ENCODE measurements around the gene BIRC6.

Gene BIRC6

GRCh38 chr2:32491346-32491745 lies 134.5 kb downstream of the BIRC6 start:
- no peak for TF ChIP-seq CTCF (IDR thresholded peaks at IDR 0.05; ENCODE audit: extremely low read depth, missing control alignments)
- DNase-seq (ENCODE audit: low spot score) = no peak

GRCh38 chr2:32495139-32495538 lies 138.3 kb downstream of the BIRC6 start:
- no peak for DNase-seq (ENCODE audit: low spot score)
- no peak for TF ChIP-seq CTCF (IDR thresholded peaks at IDR 0.05; ENCODE audit: extremely low read depth, missing control alignments)

GRCh38 chr2:32496662-32497061 lies 139.8 kb downstream of the BIRC6 start:
- no peak for DNase-seq (ENCODE audit: low spot score)
- TF ChIP-seq CTCF (IDR thresholded peaks at IDR 0.05; ENCODE audit: extremely low read depth, missing control alignments) = no peak

GRCh38 chr2:32498306-32498705 lies 141.5 kb downstream of the BIRC6 start:
- DNase-seq (ENCODE audit: low spot score) = no peak
- TF ChIP-seq CTCF (IDR thresholded peaks at IDR 0.05; ENCODE audit: extremely low read depth, missing control alignments) = no peak

- no peak for DNase-seq (ENCODE audit: low spot score)
- no peak for TF ChIP-seq CTCF (IDR thresholded peaks at IDR 0.05; ENCODE audit: extremely low read depth, missing control alignments)
Observed at GRCh38 chr2:32502941-32503340, 146.1 kb downstream of the BIRC6 start.

GRCh38 chr2:32504877-32505478 lies 148.2 kb downstream of the BIRC6 start:
- TF ChIP-seq CTCF (IDR thresholded peaks at IDR 0.05; ENCODE audit: extremely low read depth, missing control alignments) = no peak
- DNase-seq (ENCODE audit: low spot score) = no peak

GRCh38 chr2:32506446-32506845 lies 149.6 kb downstream of the BIRC6 start:
- DNase-seq (ENCODE audit: low spot score) = no peak

More at GRCh38 chr2:32506446-32506845, 149.6 kb downstream of the BIRC6 start:
- TF ChIP-seq CTCF (IDR thresholded peaks at IDR 0.05; ENCODE audit: extremely low read depth, missing control alignments) = no peak
